ENCODE data around the gene MAP2K6.

DNA sequence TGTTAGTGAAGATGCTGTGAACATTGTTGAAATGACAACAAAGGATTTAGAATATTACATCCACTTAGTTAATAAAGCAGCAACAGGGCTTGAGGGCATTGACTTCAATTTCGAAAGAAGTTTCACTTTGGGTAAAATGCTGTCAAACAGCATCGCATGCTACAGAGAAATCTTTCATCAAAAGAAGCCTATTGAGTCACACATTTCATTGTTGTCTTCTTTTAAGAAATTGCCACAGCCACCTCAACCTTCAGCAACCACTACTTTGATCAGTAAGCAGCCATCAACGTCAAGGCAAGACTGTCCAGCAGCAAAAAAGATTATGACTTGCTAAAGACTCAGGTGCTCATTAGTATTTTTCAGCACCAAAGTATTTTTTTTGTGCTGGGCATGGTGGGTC, 13.2 kb upstream of the MAP2K6 start:
- no peak for TF ChIP-seq CHD2 (IDR thresholded peaks at IDR 0.05; ENCODE audit: low read length)
- TF ChIP-seq HDAC2 (IDR thresholded peaks at IDR 0.05; ENCODE audit: borderline replicate concordance in 1 of 2, low read depth in 2 of 2, low read length in 2 of 2), result no peak
- TF ChIP-seq, protein P1, sequence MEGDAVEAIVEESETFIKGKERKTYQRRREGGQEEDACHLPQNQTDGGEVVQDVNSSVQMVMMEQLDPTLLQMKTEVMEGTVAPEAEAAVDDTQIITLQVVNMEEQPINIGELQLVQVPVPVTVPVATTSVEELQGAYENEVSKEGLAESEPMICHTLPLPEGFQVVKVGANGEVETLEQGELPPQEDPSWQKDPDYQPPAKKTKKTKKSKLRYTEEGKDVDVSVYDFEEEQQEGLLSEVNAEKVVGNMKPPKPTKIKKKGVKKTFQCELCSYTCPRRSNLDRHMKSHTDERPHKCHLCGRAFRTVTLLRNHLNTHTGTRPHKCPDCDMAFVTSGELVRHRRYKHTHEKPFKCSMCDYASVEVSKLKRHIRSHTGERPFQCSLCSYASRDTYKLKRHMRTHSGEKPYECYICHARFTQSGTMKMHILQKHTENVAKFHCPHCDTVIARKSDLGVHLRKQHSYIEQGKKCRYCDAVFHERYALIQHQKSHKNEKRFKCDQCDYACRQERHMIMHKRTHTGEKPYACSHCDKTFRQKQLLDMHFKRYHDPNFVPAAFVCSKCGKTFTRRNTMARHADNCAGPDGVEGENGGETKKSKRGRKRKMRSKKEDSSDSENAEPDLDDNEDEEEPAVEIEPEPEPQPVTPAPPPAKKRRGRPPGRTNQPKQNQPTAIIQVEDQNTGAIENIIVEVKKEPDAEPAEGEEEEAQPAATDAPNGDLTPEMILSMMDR (IDR thresholded peaks at IDR 0.05; ENCODE audit: control extremely low read depth in 1 of 3, insufficient read depth in 1 of 3, low read depth in 1 of 3, low read length in 3 of 3), result no peak
- TF ChIP-seq GABPA (IDR thresholded peaks at IDR 0.05; ENCODE audit: borderline replicate concordance, insufficient read depth, low read length), result no peak
- no peak for TF ChIP-seq POLR2A (IDR thresholded peaks at IDR 0.05; ENCODE audit: control extremely low read depth in 1 of 2, low read depth in 2 of 2, low read length in 2 of 2)
- TF ChIP-seq HDAC6 (IDR thresholded peaks at IDR 0.05; ENCODE audit: low read depth, low read length), result no peak
- TF ChIP-seq, protein P2, sequence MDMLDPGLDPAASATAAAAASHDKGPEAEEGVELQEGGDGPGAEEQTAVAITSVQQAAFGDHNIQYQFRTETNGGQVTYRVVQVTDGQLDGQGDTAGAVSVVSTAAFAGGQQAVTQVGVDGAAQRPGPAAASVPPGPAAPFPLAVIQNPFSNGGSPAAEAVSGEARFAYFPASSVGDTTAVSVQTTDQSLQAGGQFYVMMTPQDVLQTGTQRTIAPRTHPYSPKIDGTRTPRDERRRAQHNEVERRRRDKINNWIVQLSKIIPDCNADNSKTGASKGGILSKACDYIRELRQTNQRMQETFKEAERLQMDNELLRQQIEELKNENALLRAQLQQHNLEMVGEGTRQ (IDR thresholded peaks at IDR 0.05; ENCODE audit: low read length), result no peak
- TF ChIP-seq KDM5A (IDR thresholded peaks at IDR 0.05; ENCODE audit: low read length), result no peak
- TF ChIP-seq RXRA (IDR thresholded peaks at IDR 0.05; ENCODE audit: insufficient read depth, low read depth, low read length), result no peak
- TF ChIP-seq EGR1 (IDR thresholded peaks at IDR 0.05; ENCODE audit: borderline replicate concordance, low read depth, low read length), result no peak
- no peak for TF ChIP-seq SUZ12 (IDR thresholded peaks at IDR 0.05; ENCODE audit: low read length)
- no peak for TF ChIP-seq TAF1 (IDR thresholded peaks at IDR 0.05; ENCODE audit: low read depth, low read length)
- no peak for TF ChIP-seq CTBP2 (IDR thresholded peaks at IDR 0.05; ENCODE audit: borderline replicate concordance, insufficient read depth, insufficient read length, low read length)
- TF ChIP-seq EZH2 (IDR thresholded peaks at IDR 0.05; ENCODE audit: low read depth, low read length, severe bottlenecking), result no peak

All from H1 (cell line).